ENCODE measurements around the gene PHACTR1.
"Not testable (repeated sequence)": the region's sequence is repeated elsewhere in the genome, so short reads cannot be mapped to it uniquely, and the experiment has no call there.

PHACTR1 gene

DNA sequence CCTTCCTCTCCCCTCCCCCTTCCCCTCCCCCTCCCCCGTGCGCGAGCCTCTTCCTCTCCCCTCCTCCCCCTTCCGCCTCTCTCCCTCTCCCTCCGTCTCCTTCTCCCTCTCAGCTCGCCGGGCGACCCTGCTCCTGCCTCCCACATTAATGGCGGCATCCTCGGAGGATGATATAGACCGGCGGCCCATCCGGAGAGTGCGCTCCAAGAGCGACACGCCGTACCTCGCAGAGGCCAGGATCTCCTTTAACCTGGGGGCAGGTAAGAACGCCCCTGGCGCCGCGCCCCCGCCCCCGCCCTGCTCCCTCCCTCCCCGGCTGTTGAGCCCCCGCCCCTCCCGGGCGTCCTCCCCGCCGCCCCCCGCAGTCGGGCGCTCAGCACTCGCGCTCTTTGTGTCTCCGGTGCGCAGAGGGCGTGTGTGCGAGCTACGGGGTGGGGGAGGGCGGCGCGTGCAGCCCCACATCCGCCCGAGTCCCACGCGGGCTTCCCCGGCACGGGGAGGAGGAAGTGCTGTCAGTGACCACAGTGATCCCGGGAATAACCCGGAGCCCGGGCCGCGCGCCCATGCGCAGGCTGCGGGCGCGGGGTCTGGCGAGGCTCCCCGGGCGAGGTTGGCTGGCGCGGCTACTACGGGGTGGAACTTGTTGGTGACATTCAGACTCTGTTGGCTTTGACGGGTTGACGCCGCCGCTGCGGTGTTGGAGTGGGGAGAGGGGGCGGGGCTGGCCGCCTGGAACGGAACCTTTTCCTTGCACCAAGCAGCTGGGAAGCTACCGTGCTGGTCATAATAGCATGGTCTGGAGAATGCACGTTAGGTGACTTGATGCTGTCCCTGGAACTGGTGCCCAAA lies 33.2 kb downstream of the PHACTR1 start:
- DNase-seq (ENCODE audit: low read depth, low spot score), result no peak

DNA sequence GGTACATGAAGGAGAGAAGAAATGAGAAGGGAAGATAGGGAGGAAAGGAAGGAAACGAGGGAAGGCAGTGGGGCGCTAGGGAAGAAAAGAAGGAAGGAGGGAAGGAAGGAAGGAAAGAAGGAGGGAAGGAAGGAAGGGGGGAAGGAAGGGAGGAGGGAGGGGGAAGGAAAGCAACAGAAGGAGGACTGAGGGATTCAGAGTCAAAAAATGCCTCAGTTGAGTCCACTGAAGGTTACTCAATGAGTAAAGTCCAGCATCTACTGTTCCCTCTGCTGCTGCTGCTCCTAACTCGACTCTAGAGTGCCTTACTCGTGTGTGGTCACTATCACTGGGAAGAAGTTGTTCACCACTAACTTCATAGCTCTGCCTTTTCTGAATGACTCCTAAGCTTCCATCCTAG lies 33.8 kb downstream of the PHACTR1 start:
- DNase-seq (ENCODE audit: low read depth, low spot score), result no peak

DNA sequence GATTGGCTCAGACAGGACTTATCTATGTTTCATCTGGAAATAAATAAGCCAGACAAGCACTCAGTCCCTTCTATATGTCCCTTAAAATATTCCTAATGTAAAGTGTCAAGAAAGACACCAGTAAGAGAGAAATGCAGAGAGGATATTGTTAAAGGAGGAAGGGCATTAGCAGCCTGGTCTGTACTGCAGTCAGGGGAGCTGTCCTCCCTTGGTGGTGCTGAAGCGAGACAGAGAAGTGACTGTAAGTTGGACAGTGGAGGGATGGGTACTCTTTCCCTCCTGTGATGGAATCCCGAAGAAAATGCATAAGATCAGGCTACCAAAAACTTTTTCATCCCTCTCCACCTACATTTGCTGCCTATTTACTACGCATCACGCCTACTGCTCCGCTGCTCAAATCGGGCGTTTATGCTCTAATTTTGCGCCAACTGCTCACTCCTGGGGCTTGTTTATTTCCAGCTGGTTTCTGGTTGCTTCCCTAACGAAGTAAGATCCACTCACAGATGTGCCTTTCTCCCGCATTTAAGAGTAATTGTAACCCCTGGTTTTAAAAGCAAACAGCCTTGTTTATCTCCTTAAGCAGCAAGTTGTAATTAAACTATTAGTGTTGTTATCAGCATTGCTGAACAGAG lies 35.2 kb downstream of the PHACTR1 start:
- peak; percentile 40 for DNase-seq (ENCODE audit: low read depth, low spot score)

DNA sequence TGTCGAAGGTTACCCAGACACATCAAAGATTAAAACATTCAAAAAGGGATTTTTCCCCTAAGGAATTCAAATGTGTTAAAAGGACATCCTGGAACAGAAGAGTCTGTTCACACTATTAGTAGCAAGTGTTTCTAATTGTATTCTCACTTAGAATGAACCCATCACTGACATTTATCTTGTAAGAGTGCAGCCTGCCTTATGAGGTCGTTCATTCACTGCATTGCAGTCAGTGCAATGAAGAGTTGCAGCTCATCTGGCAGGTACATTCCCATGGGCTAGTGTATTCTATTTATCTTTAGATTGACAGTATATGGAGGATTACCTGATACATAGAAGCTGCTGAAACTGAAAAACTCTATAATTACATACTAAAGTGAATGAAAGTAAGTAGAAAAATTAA lies 36.5 kb downstream of the PHACTR1 start:
- DNase-seq (ENCODE audit: low read depth, low spot score), result no peak

DNA sequence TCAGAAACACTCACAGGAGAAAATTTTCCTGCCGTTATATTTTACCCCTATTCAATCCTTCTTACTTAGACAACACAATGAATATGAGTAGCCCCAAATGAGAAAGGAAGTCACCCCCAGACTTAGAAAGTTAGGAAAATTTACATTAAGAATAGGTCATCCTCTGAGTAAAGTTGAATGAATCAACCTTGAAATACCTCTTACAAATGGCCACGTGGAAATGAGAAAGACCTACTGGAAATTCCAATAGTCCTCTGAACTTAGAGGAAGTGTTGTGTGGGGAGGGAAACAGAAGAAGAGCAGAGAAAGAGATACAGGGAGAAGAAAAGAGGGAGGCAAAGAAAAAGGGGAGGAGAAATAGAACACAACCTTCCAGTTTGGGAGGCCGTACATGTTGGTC lies 43.7 kb downstream of the PHACTR1 start:
- DNase-seq (ENCODE audit: low read depth, low spot score), result no peak

DNA sequence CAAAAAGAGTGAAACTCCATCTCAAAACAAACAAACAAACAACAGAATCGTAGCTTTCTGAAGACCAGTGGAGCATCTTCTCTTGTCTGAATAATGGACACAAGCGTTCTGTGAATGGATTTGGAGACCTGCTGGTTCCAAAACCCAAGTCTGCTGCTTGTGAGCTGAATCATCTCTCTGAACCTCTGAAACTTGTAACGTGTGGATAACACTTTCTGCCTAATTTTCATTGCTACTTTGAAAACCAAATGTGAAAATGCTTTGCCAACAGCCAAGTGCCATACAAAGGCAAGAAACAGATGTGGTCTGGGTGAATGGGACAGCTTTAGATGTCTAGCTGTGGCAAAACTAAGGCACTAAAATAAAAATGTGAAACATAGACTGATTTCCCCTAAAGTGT lies 44.3 kb downstream of the PHACTR1 start:
- DNase-seq (ENCODE audit: low read depth, low spot score), result no peak

DNA sequence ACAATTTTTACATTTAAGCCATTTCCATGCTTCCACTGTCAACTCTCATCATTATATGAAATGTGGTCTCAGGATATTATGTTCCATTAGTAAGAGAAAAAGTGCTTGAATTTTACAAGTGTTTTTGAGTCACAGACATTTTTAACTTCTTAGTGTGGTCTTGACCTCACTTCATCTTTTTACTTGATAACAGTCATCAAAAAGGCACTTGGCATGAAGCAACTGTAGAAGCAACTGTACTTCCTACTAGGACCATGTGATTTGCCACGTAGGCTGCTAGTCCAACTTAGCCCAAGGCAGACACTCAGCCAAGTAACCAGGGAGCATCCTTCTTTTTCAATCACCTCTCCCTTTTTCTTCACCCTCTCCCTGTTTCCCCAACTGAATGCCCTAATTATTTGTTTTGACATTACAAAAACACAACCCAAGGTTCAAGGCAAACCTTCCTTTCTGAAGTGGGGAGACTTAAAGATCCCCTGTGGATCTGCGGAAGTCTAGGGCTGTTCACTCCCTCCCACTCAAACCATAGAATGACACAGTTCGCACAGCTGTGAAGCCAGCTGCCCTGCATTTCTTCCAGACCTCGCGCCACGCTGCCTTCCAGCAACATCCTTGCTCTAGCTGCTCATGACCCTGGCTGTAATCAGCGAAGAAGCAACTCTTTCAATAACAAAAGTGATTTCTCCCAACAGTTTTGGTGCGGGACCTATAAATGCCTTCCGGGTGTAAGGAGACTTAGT lies 45.0 kb downstream of the PHACTR1 start:
- no peak for DNase-seq (ENCODE audit: low read depth, low spot score)

DNA sequence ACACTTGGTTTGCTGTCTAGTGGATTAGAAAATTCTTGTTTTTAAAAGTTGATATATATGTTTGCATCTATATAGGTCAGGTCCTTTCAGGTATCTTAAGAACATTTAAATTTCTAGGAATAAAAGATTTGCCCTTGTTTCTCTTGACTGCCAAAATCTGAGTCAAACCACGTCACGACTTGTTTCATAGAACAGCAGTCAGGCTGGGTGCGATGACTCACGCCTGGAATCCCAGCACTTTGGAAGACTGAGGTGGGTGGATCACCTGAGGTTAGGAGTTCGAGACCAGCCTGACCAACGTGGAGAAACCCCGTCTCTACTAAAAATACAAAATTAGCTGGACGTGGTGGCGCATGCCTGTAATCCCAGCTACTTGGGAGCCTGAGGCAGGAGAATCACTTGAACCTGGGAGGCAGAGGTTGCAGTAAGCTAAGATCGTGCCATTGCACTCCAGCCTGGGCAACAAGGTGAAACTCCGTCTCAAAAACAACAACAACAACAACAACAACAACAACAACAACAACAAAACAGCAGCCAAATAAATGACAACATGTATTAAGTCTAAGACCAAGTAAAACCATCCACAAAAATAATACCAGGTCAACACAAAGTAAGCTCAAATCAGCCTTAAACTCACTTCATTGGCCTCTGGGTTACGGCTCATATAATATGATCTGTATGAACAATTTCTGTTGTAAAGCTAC lies 46.3 kb downstream of the PHACTR1 start:
- not testable (repeated sequence) for DNase-seq (ENCODE audit: low read depth, low spot score)

DNA sequence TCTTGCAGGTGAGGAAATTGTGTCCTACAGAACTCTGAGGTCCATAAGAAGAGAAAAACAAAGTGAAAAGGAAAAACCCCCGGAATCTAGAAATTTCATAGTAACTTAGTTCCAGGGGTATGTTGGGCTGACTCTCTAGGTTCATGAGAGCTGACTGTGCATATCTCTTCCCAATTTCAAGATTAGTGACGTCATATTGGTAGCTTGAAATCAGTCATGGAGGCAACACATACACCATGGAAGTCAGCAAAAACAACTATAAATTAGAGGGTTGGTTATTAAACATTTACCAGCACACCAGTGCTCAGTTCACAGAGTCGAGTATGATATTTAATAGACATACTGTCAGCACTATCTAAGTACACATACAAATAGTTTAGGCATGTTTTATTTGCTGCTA lies 49.8 kb downstream of the PHACTR1 start:
- no peak for DNase-seq (ENCODE audit: low read depth, low spot score)

DNA sequence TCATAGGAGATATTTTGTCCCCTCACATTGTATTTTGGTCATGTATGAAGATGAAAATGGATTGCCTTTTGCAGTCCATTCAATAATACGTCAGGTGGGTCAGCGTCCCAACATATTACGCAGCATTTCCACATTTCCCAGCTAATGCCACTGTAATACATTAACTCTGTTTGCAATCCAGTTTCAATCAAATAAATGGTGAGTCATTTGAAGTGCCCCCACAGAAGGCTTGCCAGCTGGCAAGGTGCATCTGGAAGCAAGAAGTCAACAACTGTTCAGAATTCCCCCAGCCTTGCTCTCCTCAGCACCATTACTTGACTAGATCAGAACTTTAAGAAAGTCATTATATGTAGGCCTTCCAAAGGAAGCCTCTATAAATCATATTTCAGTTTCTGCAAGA lies 50.4 kb downstream of the PHACTR1 start:
- no peak for DNase-seq (ENCODE audit: low read depth, low spot score)

DNA sequence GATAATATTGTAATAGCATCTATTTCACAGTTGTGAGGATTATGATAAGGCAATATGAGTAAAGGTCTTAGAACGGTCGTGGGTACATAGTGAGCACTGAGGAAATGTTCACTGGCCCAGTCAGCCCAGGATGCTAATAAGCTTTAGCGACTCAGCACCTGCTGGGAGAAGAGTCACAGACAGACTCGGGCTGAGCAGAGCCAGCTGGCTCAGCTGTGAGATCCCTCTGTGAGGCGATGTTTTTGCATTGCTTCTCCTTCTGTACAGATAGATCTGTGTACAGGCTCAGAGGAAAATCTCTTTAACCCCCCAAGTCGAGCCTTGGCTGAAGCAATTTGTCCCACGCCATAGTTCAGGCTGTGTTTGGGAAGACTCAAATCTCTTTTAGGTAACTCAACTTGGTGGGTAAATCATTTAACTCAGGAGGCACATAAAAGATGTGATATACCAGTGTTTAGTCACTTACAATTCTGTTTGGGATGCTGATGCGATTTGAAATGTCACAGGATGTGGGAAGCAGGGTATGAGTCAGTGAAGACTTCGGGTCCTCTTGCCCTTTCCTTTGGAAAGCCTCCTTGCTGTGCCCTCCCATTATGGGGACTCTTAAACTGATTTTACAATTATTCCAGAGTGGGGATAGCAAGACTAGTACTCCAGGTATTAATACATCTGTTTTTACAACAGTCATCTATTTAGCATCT lies 53.1 kb downstream of the PHACTR1 start:
- DNase-seq (ENCODE audit: low read depth, low spot score), result no peak

DNA sequence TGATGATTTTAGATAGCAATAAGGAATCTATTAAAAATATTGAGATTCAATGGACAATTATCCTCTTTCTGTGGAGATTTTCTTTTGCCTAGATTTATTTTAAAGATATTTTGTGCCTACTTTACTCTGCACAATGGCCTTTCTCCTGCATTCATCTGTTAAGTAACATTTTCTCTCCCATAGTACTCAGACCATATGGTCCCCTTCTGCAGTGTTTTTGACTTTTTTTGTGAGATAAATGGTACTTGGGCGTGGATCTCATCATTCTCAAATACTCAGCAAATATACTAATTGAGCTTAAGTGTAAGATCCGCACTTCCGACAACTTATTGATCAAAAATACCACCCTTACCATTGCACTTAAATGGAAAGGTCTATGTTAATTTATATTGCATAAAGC lies 55.8 kb downstream of the PHACTR1 start:
- DNase-seq (ENCODE audit: low read depth, low spot score), result no peak

DNA sequence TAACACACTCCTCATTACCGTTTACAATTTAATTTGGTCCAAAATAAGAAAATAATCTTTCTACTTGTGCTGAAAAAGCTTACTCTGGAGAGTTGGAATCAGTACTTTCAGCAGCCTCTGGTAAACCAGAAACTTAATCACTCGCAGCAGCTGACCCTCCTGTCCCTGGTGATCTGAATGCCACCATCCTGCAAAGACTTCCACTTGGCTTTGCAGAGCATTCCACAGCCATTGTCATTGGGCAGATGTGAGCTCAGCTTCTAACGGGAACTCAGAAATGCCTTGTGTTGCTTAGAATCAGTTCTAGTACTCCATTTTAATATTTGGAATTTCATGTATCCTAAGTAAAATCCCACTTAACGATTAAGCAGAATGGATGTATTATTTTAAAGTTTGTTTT lies 59.7 kb downstream of the PHACTR1 start:
- peak; percentile 15 for DNase-seq (ENCODE audit: low read depth, low spot score)

DNA sequence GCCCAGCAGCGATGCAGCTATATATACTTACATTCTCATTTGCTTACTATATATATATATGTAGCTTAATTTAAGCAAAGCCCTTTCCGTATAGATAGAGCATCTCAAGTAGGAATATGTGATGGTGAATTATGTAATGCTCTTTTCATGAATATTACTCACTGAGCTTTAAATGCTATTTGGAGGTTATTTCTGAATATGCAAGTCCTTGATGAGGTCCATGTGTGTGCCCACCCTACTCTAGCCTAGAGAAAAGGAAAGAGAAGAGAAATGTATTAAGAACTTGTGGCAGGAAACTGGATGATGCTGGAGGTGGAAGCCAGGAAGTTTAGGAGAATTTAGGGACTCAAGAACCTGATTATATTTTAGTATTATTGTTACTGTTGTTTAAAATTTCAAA lies 63.2 kb downstream of the PHACTR1 start:
- DNase-seq (ENCODE audit: low read depth, low spot score), result no peak

DNA sequence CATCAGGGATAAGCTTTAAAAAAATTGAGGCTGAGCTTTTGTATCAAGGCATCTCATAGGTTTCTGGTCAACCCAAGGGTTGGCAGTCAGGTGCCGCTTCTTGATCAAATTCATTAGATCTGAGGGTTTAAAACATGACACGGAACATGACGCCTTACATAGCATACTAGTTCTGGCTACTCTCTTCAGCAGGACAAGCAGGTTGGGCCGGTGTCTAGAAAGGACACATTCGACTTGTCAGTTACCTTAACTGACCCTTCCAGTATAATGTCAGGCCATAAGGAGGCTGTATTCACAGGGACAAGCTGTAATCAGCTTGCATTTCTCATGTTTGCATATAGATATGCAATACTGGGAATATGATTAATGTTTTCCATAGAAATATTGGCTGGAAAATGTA lies 65.6 kb downstream of the PHACTR1 start:
- no peak for DNase-seq (ENCODE audit: low read depth, low spot score)

DNA sequence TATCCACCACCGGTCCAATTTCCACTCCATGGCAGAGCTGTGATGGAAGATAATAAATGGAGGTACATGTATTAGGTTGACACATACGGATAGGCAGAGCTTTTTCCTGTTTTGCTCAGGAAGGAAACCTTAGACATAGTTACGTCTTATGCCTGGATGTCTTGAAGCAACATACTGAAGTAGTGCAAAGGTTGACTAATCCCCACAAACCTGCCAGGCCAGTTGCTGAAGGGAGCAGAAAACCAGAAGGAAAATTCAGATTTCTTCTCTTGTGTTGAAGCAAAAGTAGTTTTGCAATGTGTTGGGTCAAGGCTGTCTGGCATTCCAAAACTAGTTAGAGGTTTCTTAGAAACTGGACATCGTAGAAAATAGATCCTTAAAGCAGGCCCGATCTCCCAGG lies 68.7 kb downstream of the PHACTR1 start:
- no peak for DNase-seq (ENCODE audit: low read depth, low spot score)

DNA sequence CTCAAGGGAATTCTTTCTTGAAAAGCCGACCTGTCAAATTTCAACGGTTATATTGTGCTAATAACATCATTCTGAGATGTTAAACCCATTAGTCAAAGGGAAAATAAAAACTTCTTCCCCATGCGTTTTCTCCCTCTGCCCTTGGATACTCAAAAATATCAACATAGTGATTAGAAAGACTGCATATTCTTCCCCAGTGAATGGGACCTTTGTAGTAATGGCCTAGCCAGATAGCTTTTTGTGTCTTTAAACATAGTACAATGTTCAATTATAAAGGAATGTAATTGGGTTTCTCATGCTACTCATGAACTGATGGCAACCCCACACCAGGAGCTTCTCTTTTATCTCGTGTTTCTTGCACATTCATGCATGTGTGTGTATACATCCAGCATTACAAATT lies 69.4 kb downstream of the PHACTR1 start:
- DNase-seq (ENCODE audit: low read depth, low spot score), result no peak

DNA sequence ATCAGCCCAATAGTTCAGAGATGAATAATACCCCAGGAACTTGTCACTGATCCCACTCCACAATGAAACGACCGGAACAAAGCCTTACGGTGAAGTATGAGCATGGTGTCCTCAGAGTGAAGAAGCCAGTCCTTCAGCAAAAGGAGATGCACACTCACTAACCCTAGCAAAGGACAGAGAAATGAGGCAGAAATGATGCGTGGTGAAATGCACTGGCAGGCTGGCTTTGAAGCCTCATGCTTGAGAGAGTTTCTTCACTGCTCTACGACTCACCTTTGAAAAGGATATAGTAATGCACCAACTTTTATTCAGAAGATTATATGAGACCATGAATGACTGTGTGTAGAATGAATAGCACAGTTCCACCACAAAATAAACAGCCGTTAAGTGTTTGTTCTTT lies 74.8 kb downstream of the PHACTR1 start:
- no peak for DNase-seq (ENCODE audit: low read depth, low spot score)

DNA sequence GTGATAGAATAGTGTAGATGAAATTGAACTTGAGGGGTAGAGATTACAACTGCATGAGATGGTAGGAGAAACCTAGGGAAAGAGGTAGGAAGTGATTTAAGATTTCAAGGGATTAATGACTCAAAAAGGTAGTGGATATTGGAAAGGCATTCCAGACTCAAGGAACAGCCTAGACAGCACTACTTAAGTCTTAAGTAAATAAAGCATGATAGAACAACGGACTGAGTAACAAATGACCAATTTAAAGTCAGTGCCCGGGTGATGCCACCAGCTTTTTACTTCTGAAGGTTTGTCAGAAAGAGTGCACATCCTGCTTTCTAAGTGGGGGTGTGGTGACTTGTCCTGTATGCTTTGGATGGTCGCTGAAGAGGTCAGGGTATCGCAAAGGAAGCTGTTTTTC lies 81.8 kb downstream of the PHACTR1 start:
- DNase-seq (ENCODE audit: low read depth, low spot score), result no peak

DNA sequence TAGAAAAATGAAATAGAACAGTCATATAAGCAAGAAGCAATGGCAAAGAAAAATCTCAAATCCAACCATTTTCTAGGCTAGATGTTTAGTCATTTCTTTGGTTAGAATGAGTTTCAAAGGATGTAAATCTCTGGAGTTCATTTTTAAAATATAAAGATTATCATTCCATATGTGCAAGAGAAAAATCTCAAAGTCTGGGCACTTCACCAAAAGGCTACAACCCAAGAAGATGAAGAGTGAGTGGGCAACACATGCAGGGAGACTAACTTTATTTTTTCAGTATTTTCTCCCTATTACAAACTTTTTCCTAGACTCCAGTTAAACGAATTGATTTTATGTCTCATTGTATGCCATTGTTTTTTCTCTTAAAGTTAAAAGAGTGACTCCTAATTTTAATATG lies 83.6 kb downstream of the PHACTR1 start:
- DNase-seq (ENCODE audit: low read depth, low spot score), result no peak

DNA sequence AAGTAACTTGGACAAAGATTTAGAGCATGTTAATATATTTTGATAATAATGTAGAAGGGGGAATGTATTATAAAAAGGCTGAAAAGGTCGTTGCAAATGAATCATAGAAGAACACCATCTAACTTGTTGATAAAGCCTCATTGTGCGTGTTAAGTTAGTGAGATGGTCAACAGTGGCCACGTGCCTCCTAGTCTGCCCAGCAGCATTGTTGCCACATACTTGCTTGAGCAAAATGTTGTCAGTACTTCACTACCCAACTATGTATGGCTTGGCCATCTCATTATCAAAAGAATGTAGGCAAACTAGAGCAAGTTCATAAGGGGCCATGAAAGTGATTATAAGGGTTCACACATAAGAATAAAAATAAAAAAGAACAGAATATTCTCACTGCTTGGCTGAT lies 84.6 kb downstream of the PHACTR1 start:
- DNase-seq (ENCODE audit: low read depth, low spot score), result no peak

DNA sequence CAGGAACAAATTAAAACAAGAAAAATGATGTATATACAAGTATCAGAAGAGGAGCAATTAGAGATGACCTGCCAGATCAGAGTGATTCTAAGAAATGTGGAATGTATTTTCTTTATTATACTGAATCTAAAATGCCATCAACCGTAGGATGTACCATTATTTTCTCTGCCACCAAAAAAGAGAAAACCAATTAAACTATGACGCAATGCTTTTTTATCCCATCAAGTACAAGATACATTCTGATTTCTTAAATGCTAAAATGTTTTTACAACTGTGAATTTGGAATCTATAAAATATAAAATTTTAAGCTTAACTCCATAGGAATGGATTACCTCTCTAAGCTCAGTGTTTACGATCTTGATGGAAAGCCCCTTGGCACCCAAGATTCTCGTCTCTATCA lies 85.9 kb downstream of the PHACTR1 start:
- DNase-seq (ENCODE audit: low read depth, low spot score), result no peak
